Right hindlimb (tissue), 1 donor: Measurements from ENCODE around the gene SPTBN2.
"Not testable (repeated sequence)": the region's sequence is repeated elsewhere in the genome, so short reads cannot be mapped to it uniquely, and the experiment has no call there.

Experiments used
- DNase-seq: peaks from one replicate; pipeline ENCODE4 v3.0.0-alpha.2; 2018

The SPTBN2 gene

DNA sequence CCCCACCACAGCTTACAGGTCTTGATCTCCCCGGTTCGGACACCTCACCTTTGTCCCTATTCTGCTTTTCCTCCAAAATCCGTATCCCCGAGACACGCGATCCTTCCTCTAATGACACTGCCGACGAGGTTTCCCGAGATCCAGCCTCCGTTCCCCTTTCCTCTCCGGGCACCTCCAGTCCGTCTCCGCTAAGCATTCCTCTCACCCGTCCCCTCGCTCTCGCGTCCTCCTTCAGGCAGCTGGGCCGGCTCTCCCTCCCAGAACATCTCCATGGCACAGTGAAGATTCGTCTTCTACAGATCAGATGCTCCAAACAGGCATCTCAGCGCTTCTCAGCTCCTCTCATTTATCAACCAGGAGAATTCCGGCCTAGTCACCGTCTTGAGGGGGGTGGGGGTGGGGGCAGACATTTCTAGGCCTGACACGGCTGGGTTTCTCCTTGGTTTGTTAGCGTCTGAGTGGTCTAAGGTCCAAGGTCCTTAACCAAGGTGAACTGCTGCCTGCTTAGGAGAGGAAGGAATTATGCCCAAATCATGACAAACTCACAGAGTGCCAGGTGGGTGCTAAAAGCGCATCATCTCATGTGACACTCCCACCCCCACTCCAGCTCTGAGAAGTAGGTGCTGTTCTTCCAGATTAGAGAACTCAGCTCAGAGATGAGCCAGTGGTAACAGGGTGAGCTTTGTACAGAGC, at the start of gene SPTBN2:
Gene SPTBN2 (minus strand): TSS at position 524 of the 693 bp plus-strand sequence. CDS start 7,976 bp downstream, outside the sequence.
- DNase-seq, result no peak

DNA sequence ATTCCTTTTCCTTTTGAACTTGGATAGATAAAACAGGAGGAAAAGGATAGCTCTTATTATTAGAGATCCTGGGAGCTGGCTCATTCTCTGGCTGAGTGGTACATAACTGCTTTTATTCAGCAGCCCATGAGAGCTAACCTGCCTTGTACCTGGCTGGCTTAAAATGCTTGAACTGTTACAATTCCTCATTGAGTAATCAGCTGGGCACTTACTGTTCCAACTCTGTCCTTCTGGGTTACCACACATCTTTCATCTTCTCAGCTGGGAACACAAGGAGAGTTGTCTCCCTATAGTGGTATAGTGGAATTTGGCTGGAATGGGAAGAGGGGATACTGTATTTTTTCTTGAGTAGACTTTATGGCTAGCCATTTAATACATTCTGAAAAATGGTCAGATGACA, 39.8 kb upstream of the SPTBN2 start:
- no peak for DNase-seq

DNA sequence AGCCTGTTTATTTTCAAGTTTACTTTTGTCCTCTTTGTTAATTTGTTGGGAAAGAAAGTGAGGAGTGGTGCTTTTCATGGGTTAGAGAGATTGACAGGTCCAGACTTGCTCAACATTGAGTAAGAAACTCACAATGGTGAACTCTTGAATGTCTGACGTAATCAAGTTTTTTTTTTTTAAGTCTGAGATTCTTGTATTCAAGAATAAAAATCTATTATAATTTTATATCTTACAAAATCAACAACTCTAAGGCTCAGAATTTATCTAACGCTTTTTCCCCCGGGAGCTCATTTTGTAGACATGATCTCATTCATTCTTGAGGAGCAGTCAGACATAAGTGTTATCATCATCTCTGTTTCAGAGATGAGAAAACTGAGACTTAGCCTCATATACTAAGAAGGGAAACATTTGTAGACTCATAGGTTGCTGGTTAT, 39.1 kb upstream of the SPTBN2 start:
- no peak for DNase-seq

DNA sequence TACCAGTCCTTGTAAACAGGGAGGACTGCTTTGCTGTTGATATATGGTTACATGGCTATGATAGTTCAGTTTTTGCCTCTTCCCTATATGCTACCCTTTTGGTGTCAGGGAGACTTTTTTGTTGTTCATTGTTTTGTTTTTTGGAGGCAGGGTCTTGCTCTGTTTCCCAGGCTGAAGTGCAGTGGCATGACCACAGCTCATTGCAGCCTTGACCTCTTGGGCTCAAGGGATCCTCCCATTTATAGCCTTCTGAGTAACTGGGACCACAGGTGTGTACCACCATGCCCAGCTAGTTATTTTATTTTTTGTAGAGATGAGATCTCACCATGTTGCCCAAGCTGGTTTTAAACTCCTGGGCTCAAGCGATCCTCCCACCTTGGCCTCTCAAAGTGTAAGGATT, 38.6 kb upstream of the SPTBN2 start:
- no peak for DNase-seq

DNA sequence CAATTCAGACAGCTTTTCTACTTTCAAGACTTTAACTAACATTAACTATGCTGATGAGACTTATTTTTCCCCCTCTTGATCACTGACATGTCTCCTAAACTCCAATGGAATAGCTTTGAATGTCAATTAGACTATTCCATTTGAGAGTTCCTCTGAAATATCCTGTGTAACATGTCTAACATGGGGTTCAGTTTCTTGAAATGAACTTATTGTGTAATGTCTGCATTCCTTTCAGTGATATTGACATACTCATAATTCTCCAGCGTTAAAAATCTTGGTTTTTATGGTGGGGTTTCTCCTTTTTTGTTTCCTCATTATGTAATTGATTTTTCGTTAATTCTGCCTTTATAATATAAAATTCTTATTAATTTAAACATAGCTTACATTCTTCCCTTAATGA, 37.7 kb upstream of the SPTBN2 start:
- no peak for DNase-seq

DNA sequence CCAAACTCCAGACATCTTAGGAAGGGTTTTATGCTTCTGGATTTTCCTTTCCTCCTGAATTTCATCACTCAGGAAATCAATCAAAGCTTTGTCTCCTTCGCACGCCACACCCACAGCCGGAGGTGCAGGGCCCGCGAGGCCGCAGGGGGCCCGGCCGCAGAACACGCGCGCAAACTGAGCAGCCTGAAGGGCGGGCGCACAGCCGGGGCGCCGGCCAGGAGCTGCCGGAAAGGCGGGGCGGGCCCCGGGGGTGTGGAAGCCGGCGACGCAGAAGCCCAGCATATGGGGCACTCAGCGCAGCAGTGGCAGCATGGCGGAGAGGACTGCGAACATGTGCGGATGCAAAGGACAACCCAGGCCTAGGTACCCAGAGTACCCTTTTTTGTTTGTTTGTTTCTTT, 33.1 kb upstream of the SPTBN2 start:
- no peak for DNase-seq

DNA sequence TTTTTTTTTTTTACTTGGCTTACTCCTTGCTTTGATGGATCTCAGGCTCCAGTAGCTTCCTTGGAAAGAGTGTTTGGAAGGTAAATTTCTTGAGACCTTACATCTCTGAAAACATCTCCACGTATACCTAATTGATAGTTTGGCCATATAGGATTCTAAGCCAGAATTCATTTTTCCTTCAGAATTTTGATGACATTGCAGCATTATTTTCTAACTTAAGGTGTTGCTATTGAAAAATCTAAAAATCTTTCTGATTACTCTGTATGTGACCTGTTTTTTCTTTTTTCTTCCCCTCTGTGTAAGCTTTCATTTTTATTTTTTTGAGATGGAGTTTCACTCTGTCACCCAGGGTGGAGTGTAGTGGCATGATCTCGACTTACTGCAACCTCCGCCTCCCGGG, 23.1 kb upstream of the SPTBN2 start:
- no peak for DNase-seq

DNA sequence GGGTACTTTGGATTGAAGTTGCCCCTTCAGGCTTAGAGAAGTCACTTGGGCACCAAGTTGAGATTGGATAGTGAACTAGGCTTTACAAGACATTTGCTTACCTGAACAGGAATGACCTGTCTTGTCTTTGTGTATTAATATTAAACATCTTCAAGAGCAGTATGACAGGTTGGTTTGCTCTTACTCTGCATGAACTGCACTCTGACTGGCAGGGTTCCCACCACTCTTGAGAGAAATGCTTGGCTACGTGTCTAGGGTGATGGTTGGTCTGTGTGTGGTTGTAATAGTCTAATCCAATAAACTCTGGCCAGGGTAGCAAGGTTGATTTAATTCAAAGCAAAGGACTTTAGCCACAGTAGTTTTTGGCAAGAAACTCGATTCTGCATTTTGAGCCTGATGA, 20.1 kb upstream of the SPTBN2 start:
- no peak for DNase-seq

DNA sequence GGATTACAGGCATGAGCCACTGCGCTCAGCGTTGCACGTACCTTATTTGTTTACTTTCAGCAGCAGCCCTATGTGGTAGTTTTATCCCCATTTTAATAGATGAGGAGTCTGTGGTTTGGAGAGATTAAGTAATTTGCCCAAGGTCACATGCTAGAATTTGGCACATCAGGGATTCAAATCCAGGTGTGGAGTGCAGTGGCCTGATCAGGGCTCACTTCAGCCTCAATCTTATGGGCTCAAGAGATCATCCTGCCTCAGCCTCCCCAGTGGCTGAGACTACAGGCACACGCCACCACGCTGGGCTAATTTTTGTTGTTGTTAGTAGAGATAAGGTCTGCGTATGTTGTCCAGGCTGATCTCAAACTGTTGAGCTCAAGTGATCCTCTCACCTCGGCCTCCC, 18.5 kb upstream of the SPTBN2 start:
- DNase-seq, result no peak

DNA sequence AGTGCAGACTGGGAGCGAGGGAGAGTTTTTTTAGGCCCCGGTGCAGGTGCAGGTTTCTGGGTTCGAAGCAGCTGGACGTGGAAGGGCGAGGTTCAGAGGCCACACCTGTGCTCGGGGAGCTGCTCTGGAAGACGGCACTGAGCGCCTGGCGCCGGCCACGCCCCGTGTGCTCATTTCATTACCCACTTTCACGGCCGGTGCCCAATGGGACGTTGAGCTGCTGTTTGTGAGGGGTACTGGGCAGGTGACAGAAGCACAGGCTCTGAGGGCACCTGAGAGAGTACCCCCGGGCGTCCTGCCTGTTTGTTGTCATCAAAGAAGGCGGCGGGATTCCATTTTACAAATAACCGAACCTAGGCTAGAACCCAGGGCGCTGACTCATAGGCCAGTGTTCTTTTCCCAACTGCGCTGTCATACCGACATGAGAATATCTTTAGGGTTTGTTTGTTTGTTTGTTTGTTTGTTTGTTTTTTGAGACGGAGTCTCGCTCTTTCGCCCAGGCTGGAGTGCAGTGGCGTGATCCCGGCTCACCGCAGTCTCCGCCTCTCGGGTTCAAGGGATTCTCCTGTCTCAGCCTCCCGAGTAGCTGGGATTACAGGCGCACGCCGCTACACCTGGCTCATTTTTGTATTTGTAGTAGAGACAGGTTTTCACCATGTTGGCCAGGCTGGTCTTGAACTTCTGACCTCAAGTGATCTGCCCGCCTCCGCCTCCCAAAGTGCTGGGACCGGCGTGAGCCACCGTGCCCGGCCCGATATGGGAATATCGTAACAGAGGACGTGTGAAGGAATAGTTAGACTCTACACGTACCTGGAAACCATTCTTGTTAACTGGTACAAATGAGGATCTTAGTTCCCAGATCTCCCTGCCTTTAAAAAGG, 16.6 kb upstream of the SPTBN2 start:
- no peak for DNase-seq

DNA sequence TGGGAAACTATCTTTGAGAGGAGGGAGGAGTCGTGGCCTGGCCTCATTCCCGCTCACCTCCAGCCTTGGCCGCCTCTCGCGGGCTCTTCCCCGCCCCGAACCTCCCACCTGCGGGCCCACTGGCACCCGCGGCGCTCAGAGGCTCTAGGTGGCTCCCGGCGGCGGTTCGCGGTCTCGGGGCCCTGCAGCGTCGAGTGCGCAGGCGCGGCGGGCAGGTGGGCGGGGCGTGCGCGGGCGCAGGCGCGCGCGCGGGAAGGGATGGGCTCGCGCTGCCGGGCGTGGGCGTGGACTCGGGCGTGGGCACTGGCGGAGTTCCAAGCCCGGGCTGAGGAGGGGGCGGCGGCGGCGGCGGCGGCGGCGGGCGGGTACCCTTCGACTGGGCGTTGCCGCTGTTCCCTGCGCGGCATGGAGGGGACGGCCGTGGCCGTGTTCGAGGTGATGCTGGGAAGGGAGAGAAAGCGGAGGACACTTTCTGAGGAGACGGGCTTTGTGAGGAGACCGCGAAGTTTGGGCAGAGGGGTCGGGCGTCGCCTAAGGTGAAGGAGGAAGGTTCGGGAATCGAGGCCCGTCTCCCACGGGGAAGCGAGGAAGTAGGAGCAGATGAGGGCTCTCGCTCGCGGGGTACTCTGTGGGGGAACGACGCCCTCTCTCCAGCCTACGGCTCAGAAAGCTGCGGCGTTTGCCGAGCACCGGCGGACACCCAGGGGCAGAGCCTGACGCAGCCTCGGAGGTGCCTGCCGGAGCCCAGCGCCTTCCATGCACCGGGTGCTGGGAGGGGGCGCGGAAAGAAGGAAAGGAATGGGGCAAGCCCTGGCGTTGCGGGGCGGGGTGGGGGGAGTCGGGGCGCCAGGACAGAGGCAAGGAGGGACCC, 15.7 kb upstream of the SPTBN2 start:
- DNase-seq, result peak; percentile 89

DNA sequence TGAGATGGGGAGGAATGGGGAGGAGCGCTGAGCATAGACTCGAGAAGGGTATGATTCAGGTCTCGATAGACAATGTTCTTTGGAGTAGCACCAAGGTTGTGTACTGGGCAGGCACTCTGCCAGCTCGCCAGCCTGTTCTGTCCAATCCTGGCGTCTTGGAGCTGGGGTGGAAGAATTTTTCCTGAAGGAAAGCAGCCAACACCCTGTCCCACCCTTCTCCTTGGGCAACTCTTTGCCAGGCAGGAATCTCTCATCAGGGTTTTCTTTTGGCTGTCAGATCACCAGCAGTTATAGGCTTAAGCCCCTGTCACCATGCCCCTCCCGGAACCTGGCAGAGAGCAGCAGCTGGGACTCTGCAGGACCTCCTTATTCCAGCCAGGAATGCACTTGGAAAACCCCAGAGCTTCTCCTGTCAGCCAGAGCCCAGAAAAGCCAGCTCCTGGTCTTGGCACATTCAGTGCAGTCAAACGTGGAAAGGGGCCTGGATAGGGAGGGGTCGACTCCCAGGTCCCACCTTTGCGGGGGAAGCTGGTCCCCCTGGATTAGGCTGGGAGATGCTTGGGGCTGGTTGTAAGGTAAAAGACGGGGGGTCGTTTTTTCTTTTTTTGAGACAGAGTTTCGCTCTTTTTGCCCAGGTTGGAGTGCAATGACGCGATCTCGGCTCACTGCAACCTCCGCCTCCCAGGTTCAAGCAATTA, 14.4 kb upstream of the SPTBN2 start:
- no peak for DNase-seq

DNA sequence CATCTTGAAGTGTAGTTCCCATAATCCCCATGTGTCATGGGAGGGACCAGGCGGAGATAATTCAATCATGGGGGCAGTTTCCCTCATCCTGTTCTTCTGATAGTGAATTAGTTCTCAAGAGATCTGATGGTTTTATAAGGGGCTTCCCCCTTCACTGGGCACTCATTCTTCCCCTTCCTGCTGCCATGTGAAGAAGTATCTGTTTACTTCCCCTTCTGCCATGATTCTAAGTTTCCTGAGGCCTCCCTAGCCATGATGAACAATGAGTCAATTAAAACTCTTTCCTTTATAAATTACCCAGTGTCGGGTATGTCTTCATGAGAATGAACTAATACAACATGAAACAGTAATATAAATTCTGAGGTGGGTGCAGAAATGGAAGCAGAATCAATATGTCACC, 12.1 kb upstream of the SPTBN2 start:
- no peak for DNase-seq

DNA sequence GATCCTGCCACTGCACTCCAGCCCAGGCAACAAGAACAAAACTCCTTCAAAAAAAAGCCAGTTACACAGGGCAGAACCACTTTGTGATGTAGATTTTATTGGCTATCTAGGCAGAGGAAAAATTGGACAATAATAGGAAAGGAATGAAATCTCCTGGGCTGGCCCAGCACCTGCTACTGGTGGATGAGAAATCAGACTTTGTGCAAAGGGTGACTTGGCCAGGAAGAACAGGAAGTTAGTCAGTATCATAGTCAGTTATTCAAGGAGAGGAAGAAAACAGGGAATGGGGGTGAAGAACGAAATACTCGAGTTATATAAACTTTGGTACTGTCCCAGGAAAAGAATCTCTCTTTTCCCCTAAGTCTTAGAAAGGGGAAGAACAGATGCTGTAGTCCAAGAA, 11.0 kb upstream of the SPTBN2 start:
- no peak for DNase-seq

DNA sequence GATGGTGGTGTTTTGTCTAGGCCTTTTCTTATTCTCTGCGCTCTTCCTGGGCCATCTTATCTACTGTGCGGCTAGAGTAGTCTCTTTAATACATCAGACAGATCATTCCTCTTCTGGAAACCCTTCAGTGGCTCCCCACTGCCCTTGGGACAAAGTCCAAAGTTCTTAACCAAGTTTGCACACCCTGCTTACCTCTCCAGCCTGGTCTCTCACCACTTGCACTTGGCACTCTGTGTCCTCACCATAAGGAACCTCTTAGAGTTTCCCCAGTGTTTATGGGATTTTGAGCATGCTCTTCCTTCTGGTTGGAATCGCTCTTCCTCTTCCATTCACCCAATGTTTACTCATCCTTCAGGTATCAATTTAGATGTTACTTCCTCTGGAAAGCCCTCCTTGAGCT, 5.2 kb upstream of the SPTBN2 start:
- no peak for DNase-seq

DNA sequence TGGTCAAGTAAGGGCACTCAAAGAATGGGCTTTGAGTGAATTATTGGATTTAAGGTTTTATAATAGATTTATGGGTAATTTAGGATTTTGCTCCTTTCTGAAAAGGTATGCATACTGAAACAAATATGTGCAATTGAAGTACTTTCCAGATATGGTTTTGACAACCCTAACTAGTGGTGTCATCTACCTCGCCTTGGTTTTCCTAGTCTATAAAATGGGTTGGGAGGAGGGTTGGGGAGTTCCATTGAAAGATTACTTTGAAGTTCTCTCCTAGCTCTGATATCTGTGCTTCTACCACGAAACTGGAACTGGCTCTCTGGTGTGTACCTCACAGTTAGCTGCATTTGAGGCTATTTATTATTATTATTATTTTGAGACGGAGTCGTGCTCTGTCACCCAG, 431 bp upstream of the SPTBN2 start:
- no peak for DNase-seq

DNA sequence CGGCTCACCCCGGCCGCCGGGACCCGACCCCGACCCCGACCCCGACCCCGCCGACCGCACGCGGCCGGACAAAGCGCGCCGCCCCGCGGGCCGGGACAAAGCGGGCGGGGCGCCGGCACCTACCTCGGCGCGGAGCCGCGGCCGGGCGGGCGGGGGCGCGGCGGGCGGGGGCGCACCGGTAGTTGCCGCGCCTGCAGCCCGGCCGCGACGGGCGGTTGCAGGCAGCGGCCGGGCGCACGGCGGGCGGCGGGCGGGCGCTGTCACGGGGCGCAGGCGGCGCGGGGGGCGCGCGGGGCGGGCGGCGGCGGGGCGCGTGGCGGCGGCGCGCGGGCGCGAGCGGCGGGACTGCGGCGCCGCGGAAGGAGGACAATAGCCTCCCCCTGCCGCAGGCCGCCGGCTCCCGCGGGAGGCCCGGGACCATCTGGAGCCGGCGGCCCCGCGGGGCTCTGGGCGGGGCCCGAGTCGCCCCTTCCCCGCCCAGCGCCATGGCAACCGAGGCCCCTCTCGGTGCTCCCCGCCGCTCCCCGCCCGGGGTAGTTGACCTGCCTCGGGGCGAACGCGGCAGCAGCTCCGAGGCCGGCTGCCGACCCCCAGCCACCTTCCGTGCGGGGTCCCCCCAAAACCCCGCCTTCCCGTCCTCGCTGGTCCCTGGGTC, 851 bp downstream of the SPTBN2 start:
- DNase-seq, result no peak

DNA sequence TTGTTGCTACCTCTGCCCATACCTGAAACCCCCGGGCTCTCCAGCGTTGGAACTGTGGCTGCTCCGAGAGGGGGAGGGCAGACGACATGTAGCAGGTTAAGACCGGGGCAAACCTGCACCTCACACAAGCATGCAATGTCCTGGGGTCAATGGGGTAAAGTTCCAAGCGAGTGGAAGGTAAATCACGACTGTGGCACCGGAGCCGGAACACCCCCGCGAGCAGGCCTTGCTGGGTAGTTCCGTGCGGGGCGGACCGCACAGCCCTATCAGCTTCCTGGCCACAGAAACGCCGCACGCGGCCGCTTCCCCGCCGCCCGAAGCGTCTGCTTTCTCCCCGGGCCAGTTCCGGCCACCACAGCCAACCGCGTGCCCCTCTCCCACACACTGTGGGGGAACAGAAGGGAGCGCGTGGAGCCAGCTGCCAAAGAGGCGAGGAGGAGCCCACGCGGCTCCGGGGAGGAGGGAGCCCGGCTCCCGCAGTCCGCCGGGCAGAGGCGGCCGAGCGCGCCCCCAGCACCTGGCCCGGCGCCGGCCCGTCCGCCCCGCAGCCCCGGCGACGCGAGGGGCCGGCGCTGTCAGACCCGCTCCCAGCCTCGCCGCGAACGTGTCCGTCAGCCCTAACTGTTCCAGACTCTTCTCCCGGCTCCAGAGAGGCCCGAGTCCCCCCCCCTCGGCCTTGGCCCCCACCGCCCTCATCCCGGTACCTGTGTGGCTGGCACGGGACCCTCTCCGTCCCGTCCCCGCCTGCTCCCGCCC, 1.6 kb downstream of the SPTBN2 start:
- DNase-seq, result no peak

DNA sequence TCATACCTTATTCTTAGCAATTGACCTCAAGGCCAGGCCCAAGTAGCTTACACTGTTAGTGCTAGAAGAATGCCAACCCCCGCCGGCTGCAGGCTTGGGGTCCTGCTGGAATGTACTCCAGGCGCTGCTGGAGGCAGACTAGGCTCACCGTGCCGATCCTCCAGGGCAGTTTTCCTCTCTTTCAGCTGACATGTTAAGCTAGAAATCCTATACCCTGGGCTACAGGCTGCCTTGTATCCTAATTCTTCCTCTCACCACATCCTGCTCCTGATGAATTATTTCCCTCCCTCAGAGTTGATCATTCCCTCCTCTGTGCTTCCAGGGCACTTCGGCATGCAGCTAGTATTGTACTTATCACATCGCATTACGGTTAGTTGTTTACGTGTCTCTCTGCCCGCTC, 3.4 kb downstream of the SPTBN2 start:
- DNase-seq, result no peak

DNA sequence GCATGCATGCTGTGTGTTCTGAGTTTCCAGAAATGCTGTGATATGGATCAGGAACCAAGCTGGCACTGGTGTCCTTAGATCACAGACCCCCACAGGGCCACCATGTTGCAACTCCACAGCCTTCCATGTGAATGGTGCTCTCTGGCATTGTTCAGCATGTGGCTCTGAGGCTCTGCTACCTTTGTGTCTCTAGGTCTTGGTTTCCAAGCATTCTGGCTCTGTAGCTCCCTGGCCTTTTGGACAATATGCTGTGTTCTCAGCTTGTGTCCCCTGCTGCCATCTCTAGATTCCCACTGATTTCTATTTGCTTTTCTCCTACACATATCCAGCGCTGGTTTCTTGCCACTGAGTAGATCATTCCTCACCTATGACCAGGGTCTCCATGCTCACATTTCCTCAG, 3.9 kb downstream of the SPTBN2 start:
- no peak for DNase-seq

DNA sequence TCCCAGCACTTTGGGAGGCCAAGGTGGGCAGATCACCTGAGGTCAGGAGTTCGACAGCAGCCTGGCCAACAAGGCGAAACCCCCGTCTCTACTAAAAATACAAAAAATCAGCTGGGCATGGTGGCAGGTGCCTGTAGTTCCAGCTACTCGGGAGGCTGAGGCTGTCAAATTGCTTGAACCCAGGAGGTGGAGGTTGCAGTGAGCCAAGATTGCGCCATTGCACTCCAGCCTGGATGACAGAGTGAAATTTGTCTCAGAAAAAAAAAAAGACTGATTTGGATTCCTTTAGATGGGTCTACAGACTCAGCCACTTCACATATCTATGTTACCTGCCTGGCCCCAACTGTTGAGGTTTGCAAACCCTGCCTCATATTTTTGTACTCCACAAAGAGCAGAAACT, 4.8 kb downstream of the SPTBN2 start:
- DNase-seq, result not testable (repeated sequence)
